Fibroblast of villous mesenchyme (primary cell): ENCODE results near the gene SDHA. TPM values are rescaled to one million over a fixed set of nuclear protein-coding genes. Genes with fewer than 3 reads are reported as not detected.

Source experiments
- DNase-seq: peaks from one replicate; pipeline ENCODE4 v3.0.0-alpha.2; 2010; ENCODE audit warnings: low read depth
- H3K4me3 ChIP-seq: 2 replicates; pipeline ENCODE4 v1.5.1; 2011; ENCODE audit warnings: low read depth, mild to moderate bottlenecking, low read length
- CTCF ChIP-seq: IDR thresholded peaks from 2 replicates; pipeline ENCODE4 v1.5.1; 2012; ENCODE audit warnings: low read depth, mild to moderate bottlenecking, low read length; ENCODE audit not compliant: insufficient read depth
- total RNA-seq: library from RNA; depleted of rRNA; stranded (reverse); fragments of >200 nt; gene quantifications from 2 replicates; pipeline ENCODE4 v1.2.3, GENCODE V29; 2012

SDHA gene
- total RNA-seq, 1 donor = 87.2 TPM

- DNase-seq = no peak
- no peak overlapping the region for H3K4me3 ChIP-seq
- no peak for TF ChIP-seq CTCF
Measured at GRCh38 chr5:179401-179800, 38.7 kb upstream of the SDHA start.

- no peak for DNase-seq
- no peak for TF ChIP-seq CTCF
- H3K4me3 ChIP-seq = no peak overlapping the region
Measured at GRCh38 chr5:180286-180918, 37.7 kb upstream of the SDHA start.

- no peak for DNase-seq
Measured at GRCh38 chr5:181160-181559, 37.0 kb upstream of the SDHA start.

GRCh38 chr5:181566-181965, 36.6 kb upstream of the SDHA start:
- no peak for DNase-seq
- no peak for TF ChIP-seq CTCF
- no peak overlapping the region for H3K4me3 ChIP-seq

More at GRCh38 chr5:181160-181559, 37.0 kb upstream of the SDHA start:
- no peak for TF ChIP-seq CTCF
- no peak overlapping the region for H3K4me3 ChIP-seq

GRCh38 chr5:182126-182525, 36.0 kb upstream of the SDHA start:
- no peak for DNase-seq
- TF ChIP-seq CTCF = no peak
- no peak overlapping the region for H3K4me3 ChIP-seq

GRCh38 chr5:184471-184870, 33.6 kb upstream of the SDHA start:
- H3K4me3 ChIP-seq = no peak overlapping the region
- no peak for DNase-seq
- no peak for TF ChIP-seq CTCF
